AG10803 (cell line): ENCODE results near the gene IKBKE.

Experiments
- DNase-seq: peaks from one replicate; pipeline ENCODE4 v3.0.0; 2010; ENCODE audit warnings: low read depth
- H3K4me3 ChIP-seq: 2 replicates; pipeline ENCODE4 v1.5.1; 2011; ENCODE audit warnings: mild to moderate bottlenecking, low read length, control low read depth
- CTCF ChIP-seq: conservative IDR thresholded peaks from 2 replicates; pipeline ENCODE4 v1.5.1; 2011; ENCODE audit warnings: mild to moderate bottlenecking, low read length, control low read depth, inconsistent platforms

The IKBKE gene

GRCh38 chr1:206446688-206447421 is 23.4 kb upstream of the IKBKE start:
- DNase-seq = peak; percentile 31
- H3K4me3 ChIP-seq = no peak overlapping the region
- TF ChIP-seq CTCF = no peak

DNA sequence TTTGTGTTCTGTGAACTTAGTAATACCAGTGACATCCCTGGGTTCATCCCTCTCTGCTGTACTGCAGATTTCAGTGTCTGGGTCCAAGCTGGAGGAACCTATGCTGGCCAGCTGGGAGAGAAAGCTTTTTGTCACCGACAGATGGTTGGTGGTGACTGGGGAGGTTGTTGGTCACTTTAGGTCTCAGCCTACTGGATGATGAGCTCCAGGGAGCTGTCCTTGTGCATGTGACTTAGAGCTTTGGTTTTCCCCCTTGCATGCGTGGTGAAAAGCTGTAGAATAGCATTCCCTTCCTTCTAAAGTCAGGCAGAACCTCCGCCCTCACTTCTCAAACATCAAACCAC is 22.9 kb upstream of the IKBKE start:
- no peak for DNase-seq
- TF ChIP-seq CTCF = no peak
- no peak overlapping the region for H3K4me3 ChIP-seq

DNA sequence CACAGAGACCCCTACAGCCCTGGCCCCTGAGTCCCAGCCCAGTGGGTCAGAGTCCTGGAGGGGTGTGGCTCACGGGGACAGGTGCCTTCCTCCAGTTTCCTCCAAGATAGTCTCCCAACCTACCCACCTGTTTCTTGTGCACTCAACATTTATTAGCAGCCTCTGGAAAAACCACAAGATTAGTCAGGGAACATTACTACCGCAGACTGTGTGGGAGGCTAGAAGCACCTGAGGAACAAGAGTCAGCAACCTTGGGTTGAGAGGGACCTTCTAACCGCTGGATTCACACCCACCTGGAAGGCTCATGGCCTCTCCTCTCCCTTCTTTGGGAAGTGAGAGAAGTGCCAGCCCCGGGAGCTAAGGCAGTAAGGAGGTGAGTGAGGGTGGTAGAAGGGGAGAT is 22.5 kb upstream of the IKBKE start:
- DNase-seq = no peak
- TF ChIP-seq CTCF = no peak
- no peak overlapping the region for H3K4me3 ChIP-seq

GRCh38 chr1:206448471-206448870 is 21.8 kb upstream of the IKBKE start:
- TF ChIP-seq CTCF = no peak
- no peak for DNase-seq
- H3K4me3 ChIP-seq = no peak overlapping the region

DNA sequence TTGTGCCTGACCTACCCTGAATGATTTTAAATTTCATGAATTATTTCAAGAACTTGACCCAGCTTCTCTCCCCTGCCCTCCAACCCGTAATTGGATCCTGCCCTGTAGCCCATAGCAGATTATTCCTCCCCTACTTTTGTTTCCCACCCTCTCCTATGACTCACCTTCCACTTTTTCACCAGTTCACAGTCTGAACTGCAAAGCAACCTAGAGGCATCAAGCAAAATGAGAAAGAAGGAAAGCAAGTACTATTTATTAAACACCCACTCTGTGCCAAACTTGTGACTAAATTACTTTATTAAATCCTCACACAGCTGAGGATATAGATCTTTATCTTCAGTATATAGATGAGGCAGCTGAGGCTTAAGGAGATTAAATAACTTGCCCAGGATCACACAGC is 20.7 kb upstream of the IKBKE start:
- no peak overlapping the region for H3K4me3 ChIP-seq
- TF ChIP-seq CTCF = no peak
- DNase-seq = no peak

DNA sequence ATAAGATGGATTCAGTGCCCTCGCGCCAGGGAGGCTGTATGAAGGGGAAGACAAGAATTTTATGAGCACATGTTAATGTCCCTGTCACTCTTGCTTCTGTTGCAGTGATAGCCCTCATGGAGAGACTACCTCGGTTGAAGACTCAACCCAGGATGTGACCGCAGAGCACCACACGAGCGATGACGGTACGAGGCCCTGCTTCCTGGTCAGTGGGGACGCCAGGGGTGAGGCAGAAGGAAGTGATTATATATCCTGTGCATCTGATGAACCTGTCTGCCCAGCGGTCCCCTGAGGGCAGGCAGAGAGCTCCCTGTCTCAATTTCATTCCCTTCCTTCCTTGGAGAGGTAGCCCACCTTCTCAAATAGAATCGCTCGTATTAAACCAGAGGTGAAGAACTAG is 20.0 kb upstream of the IKBKE start:
- no peak for DNase-seq
- no peak for TF ChIP-seq CTCF
- no peak overlapping the region for H3K4me3 ChIP-seq

GRCh38 chr1:206451134-206451686 is 19.1 kb upstream of the IKBKE start:
- no peak for TF ChIP-seq CTCF
- H3K4me3 ChIP-seq = no peak overlapping the region
- DNase-seq = no peak
